A673 (cell line): ENCODE results near the gene MGST3. TPM values are rescaled to one million over a fixed set of nuclear protein-coding genes. Genes with fewer than 3 reads are reported as not detected.
A peak's percentile ranks its signal among the peaks of the same experiment; 100 is the strongest.

ENCODE experiments used
- BruUV-seq: library from RNA; stranded (reverse); fragments of 400-500 nt; replicated peaks from 2 replicates; lab custom pipeline; 2021; lab: Mats Ljungman, UMichigan
- CTCF ChIA-PET: fragments of 300-600 bp; sonication (Branson Sonifier 250); formaldehyde crosslinking; loops from one replicate; lab custom pipeline; 2022; ENCODE audit warnings: antibody characterized with exemption; lab: Charles Lee
- POLR2A ChIA-PET: fragments of 300-600 bp; sonication (Branson Sonifier 250); formaldehyde crosslinking; loops from one replicate; lab custom pipeline; 2022; ENCODE audit warnings: antibody characterized with exemption; ENCODE audit not compliant: low non-redundant PET; lab: Charles Lee
- DNase-seq: peaks from one replicate; pipeline ENCODE4 v3.0.0-alpha.2; 2015; ENCODE audit warnings: low spot score
- H3K27ac ChIP-seq: fragments of 200-600 bp; sonication (generic); 2 replicates; pipeline ENCODE4 v1.5.1; 2016; ENCODE audit warnings: mixed run types, low read depth, mild to moderate bottlenecking, mixed read lengths, antibody characterized with exemption, low read length; ENCODE audit not compliant: poor library complexity, severe bottlenecking
- H3K27me3 ChIP-seq: fragments of 200-600 bp; sonication (generic); replicated peaks from 2 replicates; pipeline ENCODE4 v1.6.1; 2017; ENCODE audit warnings: mixed run types, low read depth, mild to moderate bottlenecking, mixed read lengths, antibody characterized with exemption, low read length; ENCODE audit not compliant: insufficient read depth, poor library complexity
- H3K36me3 ChIP-seq: fragments of 200-600 bp; sonication (generic); 2 replicates; pipeline ENCODE4 v1.6.1; 2016; ENCODE audit warnings: mixed run types, mild to moderate bottlenecking, mixed read lengths, antibody characterized with exemption, low read length; ENCODE audit not compliant: insufficient read depth, poor library complexity, severe bottlenecking
- H3K4me1 ChIP-seq: fragments of 200-600 bp; sonication (generic); 2 replicates; pipeline ENCODE4 v1.6.1; 2017; ENCODE audit warnings: mixed run types, mild to moderate bottlenecking, mixed read lengths, antibody characterized with exemption, low read length; ENCODE audit not compliant: insufficient read depth, poor library complexity, severe bottlenecking
- H3K4me3 ChIP-seq: fragments of 200-600 bp; sonication (generic); 2 replicates; pipeline ENCODE4 v1.5.1; 2016; ENCODE audit warnings: low read depth, mixed run types, mild to moderate bottlenecking, mixed read lengths, low read length; ENCODE audit not compliant: poor library complexity, severe bottlenecking
- H3K9me3 ChIP-seq: fragments of 200-600 bp; sonication (generic); 2 replicates; pipeline ENCODE4 v1.6.1; 2016; ENCODE audit warnings: mixed run types, low read depth, mild to moderate bottlenecking, mixed read lengths, antibody characterized with exemption, low read length; ENCODE audit not compliant: poor library complexity, severe bottlenecking
- CTCF ChIP-seq: fragments of 300-800, 200-600 bp; sonication (generic); conservative IDR thresholded peaks from 2 replicates; pipeline ENCODE4 v1.5.1; 2017; ENCODE audit warnings: low read depth, mild to moderate bottlenecking, antibody characterized with exemption, low read length, moderate library complexity, mixed read lengths
- EZH2 ChIP-seq: fragments of 200-600 bp; sonication (generic); IDR thresholded peaks from 2 replicates; pipeline ENCODE4 v1.6.1; 2017; ENCODE audit warnings: borderline replicate concordance, low read depth, mild to moderate bottlenecking, mixed read lengths, antibody characterized with exemption, low read length; ENCODE audit not compliant: poor library complexity, severe bottlenecking
- intact Hi-C: fragments of 100-400 bp; cut with micrococcal nuclease; formaldehyde crosslinking; loops from one replicate; pipeline ENCODE4 v1.10.0; 2022; ENCODE audit not compliant: unreplicated experiment
- total RNA-seq: library from RNA; stranded (reverse); gene quantifications from 2 replicates; pipeline ENCODE4 v1.2.3, GENCODE V29; 2021

MGST3 gene
- total RNA-seq, 1 experiment from 2014 or later, result 150 TPM

- Histone ChIP-seq H3K4me3 (peak overlapping the region; percentile 3), H3K27me3 (no peaks in the 10 kb centered on the region), H3K4me1 (peaks cover 43% of the 10 kb centered on the region), H3K27ac (no peak overlapping the region), H3K9me3 (no peaks in the 10 kb centered on the region), H3K36me3 (no peaks in the 10 kb centered on the region)
- peak; percentile 55 for DNase-seq
- ChIA-PET POLR2A (no interaction called here), CTCF (interaction anchor here (0.6 kb wide), 1 partner anchor 280 kb away, joined by 3 read pairs; no protein-coding TSS in a partner anchor)
- intact Hi-C loops, result loop anchor here (2.0 to 10.0 kb wide), 2 partner anchors 63 to 131 kb away; partner anchors contain the start of gene TMCO1
- no TSS peak for BruUV-seq
- no peak for TF ChIP-seq CTCF
- TF ChIP-seq EZH2, result no peak
Measured at GRCh38 chr1:165633614-165634013, 2.6 kb downstream of the MGST3 start.

- H3K4me1 ChIP-seq, result peaks cover 43% of the 10 kb centered on the region
- no peak overlapping the region for H3K27ac ChIP-seq
- intact Hi-C loops, result loop anchor here (10.0 kb wide), 1 partner anchor 130 kb away; the partner anchor contains the start of gene TMCO1
- no peaks in the 10 kb centered on the region for H3K9me3 ChIP-seq
- no peaks in the 10 kb centered on the region for H3K36me3 ChIP-seq
- H3K4me3 ChIP-seq, result peak overlapping the region; percentile 3
- BruUV-seq, result no TSS peak
- ChIA-PET POLR2A (no interaction called here), CTCF (interaction anchor here (0.6 kb wide), 1 partner anchor 279 kb away, joined by 3 read pairs; no protein-coding TSS in a partner anchor)
- no peak for DNase-seq
- TF ChIP-seq CTCF, result no peak
- TF ChIP-seq EZH2, result no peak
- no peaks in the 10 kb centered on the region for H3K27me3 ChIP-seq
Measured at GRCh38 chr1:165634154-165634921, 3.3 kb downstream of the MGST3 start.

GRCh38 chr1:165635329-165635728 lies 4.3 kb downstream of the MGST3 start:
- H3K27ac ChIP-seq, result no peak overlapping the region
- no peak for DNase-seq
- H3K36me3 ChIP-seq, result no peaks in the 10 kb centered on the region
- H3K27me3 ChIP-seq, result no peaks in the 10 kb centered on the region
- no peak overlapping the region for H3K4me3 ChIP-seq
- BruUV-seq, result no TSS peak
- ChIA-PET POLR2A (interaction anchor here (0.6 kb wide), 1 partner anchor 1992 kb away, joined by 17 read pairs; no protein-coding TSS in a partner anchor), CTCF (no interaction called here)
- intact Hi-C loops, result loop anchor here (10.0 kb wide), 1 partner anchor 129 kb away; the partner anchor contains the start of gene TMCO1
- no peak for TF ChIP-seq EZH2
- TF ChIP-seq CTCF, result no peak
- no peaks in the 10 kb centered on the region for H3K9me3 ChIP-seq
- H3K4me1 ChIP-seq, result peaks cover 43% of the 10 kb centered on the region
